ENCODE results near the gene TM6SF1.
"Not testable (repeated sequence)": the region's sequence is repeated elsewhere in the genome, so short reads cannot be mapped to it uniquely, and the experiment has no call there.

The TM6SF1 gene

DNA sequence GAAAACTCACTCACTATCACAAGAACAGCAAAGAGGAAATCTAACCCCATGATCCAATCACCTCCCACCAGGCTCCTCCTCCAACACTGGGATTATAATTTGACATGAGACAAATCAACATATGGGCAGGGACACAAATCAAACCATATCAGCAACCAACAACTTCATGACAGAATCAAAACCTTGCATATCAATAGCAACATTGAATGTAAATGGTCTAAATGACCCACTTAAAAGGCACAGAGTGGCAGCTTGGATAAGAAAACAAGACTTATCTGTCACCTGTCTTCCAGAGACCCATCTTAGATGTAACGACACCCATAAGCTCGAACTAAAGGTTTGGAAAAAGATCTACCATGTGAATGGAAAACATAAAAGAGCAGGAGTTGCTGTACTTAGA, 59.4 kb downstream of the TM6SF1 start:
- no peaks in the 10 kb centered on the region for H4K20me1 ChIP-seq (ENCODE audit: insufficient read depth, low read length)
- no peaks in the 10 kb centered on the region for H3K9me3 ChIP-seq (ENCODE audit: insufficient read depth, low read length)
- TF ChIP-seq EZH2phosphoT487 (IDR thresholded peaks at IDR 0.05; ENCODE audit: low read depth), result no peak
- TF ChIP-seq, protein P1, sequence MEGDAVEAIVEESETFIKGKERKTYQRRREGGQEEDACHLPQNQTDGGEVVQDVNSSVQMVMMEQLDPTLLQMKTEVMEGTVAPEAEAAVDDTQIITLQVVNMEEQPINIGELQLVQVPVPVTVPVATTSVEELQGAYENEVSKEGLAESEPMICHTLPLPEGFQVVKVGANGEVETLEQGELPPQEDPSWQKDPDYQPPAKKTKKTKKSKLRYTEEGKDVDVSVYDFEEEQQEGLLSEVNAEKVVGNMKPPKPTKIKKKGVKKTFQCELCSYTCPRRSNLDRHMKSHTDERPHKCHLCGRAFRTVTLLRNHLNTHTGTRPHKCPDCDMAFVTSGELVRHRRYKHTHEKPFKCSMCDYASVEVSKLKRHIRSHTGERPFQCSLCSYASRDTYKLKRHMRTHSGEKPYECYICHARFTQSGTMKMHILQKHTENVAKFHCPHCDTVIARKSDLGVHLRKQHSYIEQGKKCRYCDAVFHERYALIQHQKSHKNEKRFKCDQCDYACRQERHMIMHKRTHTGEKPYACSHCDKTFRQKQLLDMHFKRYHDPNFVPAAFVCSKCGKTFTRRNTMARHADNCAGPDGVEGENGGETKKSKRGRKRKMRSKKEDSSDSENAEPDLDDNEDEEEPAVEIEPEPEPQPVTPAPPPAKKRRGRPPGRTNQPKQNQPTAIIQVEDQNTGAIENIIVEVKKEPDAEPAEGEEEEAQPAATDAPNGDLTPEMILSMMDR (IDR thresholded peaks at IDR 0.05; ENCODE audit: low read depth, low read length), result no peak
- peaks cover 39% of the 10 kb centered on the region for H3K79me2 ChIP-seq (ENCODE audit: low read length)
- H3K4me1 ChIP-seq (ENCODE audit: low read length), result no peaks in the 10 kb centered on the region
- no peaks in the 10 kb centered on the region for H3K36me3 ChIP-seq (replicated peaks; ENCODE audit: low read depth, low read length)
- H3K27me3 ChIP-seq (ENCODE audit: low read depth, low read length), result no peaks in the 10 kb centered on the region
- no peak overlapping the region for H3K4me2 ChIP-seq (ENCODE audit: low read length)
- H3K27ac ChIP-seq (ENCODE audit: low read length), result no peak overlapping the region
- no peak overlapping the region for H3K9ac ChIP-seq (ENCODE audit: low read length)
- no peak overlapping the region for H3K4me3 ChIP-seq (ENCODE audit: low read length)
- H2AFZ ChIP-seq (ENCODE audit: low read depth, low read length), result no peak overlapping the region

DNA sequence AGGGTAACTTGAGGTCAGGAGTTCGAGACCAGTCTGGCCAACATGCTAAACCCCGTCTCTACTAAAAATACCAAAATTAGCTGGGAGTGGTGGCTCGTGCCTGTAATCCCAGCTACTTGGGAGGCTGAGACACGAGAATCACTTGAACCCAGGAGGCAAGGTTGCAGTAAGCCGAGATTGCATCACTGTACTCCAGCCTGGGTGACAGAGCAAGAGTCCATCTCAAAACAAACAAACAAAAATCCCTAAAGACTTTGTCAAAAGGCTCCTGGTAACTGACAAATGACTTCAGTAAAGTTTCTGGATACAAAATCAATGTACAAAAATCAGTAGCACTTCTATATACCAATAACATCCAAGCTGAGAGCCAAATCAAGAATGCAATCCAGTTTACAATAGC, 62.1 kb downstream of the TM6SF1 start:
- not testable (repeated sequence) for H3K4me3 ChIP-seq (ENCODE audit: low read length); H3K36me3 ChIP-seq (replicated peaks; ENCODE audit: low read depth, low read length); H3K9ac ChIP-seq (ENCODE audit: low read length); H3K9me3 ChIP-seq (ENCODE audit: insufficient read depth, low read length); H3K4me1 ChIP-seq (ENCODE audit: low read length); H4K20me1 ChIP-seq (ENCODE audit: insufficient read depth, low read length); H2AFZ ChIP-seq (ENCODE audit: low read depth, low read length); H3K4me2 ChIP-seq (ENCODE audit: low read length); H3K27me3 ChIP-seq (ENCODE audit: low read depth, low read length); H3K27ac ChIP-seq (ENCODE audit: low read length)
- H3K79me2 ChIP-seq (ENCODE audit: low read length), result peaks cover 39% of the 10 kb centered on the region

DNA sequence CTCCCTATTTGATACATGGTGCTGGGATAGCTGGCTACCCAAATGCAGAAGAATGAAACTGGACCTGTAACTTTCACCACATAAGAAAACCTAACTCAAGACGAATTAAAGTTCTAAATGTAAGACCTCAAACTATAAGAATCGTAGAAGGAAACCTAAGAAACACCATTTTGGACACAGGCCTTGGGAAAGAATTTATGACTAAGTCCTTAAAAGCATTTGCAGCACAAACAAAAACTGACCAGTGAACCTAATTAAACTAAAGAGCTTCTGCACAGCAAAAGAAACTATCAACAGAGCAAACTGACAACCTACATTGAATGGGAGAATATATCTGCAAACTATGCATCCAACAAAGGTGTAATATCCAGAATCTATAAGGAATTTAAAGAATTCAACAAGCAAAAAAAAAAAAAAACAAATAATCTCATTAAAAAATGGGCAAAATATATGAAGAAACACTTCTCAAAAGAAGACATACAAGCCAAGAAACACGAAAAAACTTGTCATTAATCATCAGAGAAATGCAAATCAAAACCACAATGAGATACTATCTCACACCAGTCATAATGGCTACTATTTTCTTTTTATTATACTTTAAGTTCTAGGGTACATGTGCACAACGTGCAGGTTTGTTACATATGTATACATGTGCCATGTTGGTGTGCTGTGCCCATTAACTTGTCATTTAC, 63.2 kb downstream of the TM6SF1 start:
- H3K27me3 ChIP-seq (ENCODE audit: low read depth, low read length), result no peaks in the 10 kb centered on the region
- H3K36me3 ChIP-seq (replicated peaks; ENCODE audit: low read depth, low read length), result no peaks in the 10 kb centered on the region
- no peak overlapping the region for H3K27ac ChIP-seq (ENCODE audit: low read length)
- no peak overlapping the region for H3K9ac ChIP-seq (ENCODE audit: low read length)
- H3K9me3 ChIP-seq (ENCODE audit: insufficient read depth, low read length), result no peaks in the 10 kb centered on the region
- H3K4me2 ChIP-seq (ENCODE audit: low read length), result no peak overlapping the region
- H3K4me3 ChIP-seq (ENCODE audit: low read length), result no peak overlapping the region
- H3K79me2 ChIP-seq (ENCODE audit: low read length), result peaks cover 31% of the 10 kb centered on the region
- H3K4me1 ChIP-seq (ENCODE audit: low read length), result no peaks in the 10 kb centered on the region
- no peaks in the 10 kb centered on the region for H4K20me1 ChIP-seq (ENCODE audit: insufficient read depth, low read length)
- TF ChIP-seq, protein P1 (IDR thresholded peaks at IDR 0.05; ENCODE audit: low read depth, low read length), result no peak
- TF ChIP-seq EZH2phosphoT487 (IDR thresholded peaks at IDR 0.05; ENCODE audit: low read depth), result no peak
- no peak overlapping the region for H2AFZ ChIP-seq (ENCODE audit: low read depth, low read length)

DNA sequence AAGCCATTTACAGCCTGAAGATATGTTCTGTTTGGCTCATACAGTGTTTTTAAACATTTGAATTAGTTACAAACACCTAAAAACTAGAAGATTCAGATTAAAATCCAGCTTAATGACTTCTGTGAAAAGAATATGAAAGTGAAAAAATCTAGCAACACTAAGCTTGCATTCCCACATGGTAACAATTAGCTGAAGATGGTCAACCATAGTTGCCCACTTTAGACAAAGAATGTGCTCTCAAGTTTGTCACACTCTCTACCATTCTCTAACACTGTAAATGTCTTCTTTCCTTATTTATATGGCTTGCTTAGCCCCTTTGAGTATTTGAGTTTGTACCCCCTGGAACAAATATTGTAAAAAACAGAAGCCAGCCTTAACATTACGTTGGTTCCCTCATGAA, 67.4 kb downstream of the TM6SF1 start:
- no peaks in the 10 kb centered on the region for H3K4me1 ChIP-seq (ENCODE audit: low read length)
- H3K9me3 ChIP-seq (ENCODE audit: insufficient read depth, low read length), result no peaks in the 10 kb centered on the region
- H2AFZ ChIP-seq (ENCODE audit: low read depth, low read length), result no peak overlapping the region
- TF ChIP-seq EZH2phosphoT487 (IDR thresholded peaks at IDR 0.05; ENCODE audit: low read depth), result no peak
- no peaks in the 10 kb centered on the region for H3K27me3 ChIP-seq (ENCODE audit: low read depth, low read length)
- no peaks in the 10 kb centered on the region; the same call in 1 of the 2 replicates for H4K20me1 ChIP-seq (ENCODE audit: insufficient read depth, low read length)
- no peak overlapping the region for H3K4me3 ChIP-seq (ENCODE audit: low read length)
- H3K4me2 ChIP-seq (ENCODE audit: low read length), result no peak overlapping the region
- H3K36me3 ChIP-seq (replicated peaks; ENCODE audit: low read depth, low read length), result no peaks in the 10 kb centered on the region
- peaks cover under 1% of the 10 kb centered on the region; the same call in 1 of the 2 replicates for H3K79me2 ChIP-seq (ENCODE audit: low read length)
- no peak overlapping the region for H3K9ac ChIP-seq (ENCODE audit: low read length)
- H3K27ac ChIP-seq (ENCODE audit: low read length), result no peak overlapping the region

DNA sequence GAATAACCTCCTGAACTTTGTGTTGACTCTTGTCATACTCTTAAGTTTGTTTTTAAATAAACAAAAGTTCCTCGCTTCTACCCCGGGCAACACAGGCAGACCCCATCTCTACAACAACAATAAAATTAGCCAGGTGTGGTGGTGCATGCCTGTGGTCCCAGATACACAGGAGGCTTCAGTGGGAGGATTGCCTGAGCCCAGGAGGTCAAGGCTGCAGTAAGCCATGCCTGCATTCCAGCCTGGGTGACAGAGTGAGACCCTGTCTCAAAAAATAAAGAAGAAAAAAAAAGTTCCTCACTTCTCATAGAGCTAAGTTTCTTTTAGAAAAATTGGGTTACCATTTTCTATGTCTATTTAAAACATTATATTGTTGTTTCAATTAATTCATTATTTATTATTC, 70.9 kb downstream of the TM6SF1 start:
- TF ChIP-seq EZH2phosphoT487 (IDR thresholded peaks at IDR 0.05; ENCODE audit: low read depth), result no peak
- TF ChIP-seq, protein P1 (IDR thresholded peaks at IDR 0.05; ENCODE audit: low read depth, low read length), result no peak

More for the DNA sequence above, 70.9 kb downstream of the TM6SF1 start:
- Histone ChIP-seq H3K4me3 (ENCODE audit: low read length) (no peak overlapping the region), H3K36me3 (replicated peaks; ENCODE audit: low read depth, low read length) (no peaks in the 10 kb centered on the region), H3K79me2 (ENCODE audit: low read length) (no peaks in the 10 kb centered on the region), H3K9me3 (ENCODE audit: insufficient read depth, low read length) (no peaks in the 10 kb centered on the region), H4K20me1 (ENCODE audit: insufficient read depth, low read length) (no peaks in the 10 kb centered on the region; the same call in 1 of the 2 replicates), H3K27me3 (ENCODE audit: low read depth, low read length) (no peaks in the 10 kb centered on the region), H3K27ac (ENCODE audit: low read length) (no peak overlapping the region), H3K4me2 (ENCODE audit: low read length) (no peak overlapping the region), H3K4me1 (ENCODE audit: low read length) (no peaks in the 10 kb centered on the region), H3K9ac (ENCODE audit: low read length) (no peak overlapping the region), H2AFZ (ENCODE audit: low read depth, low read length) (no peak overlapping the region)

Data from OCI-LY3 (cell line).